Testis (tissue), 2 donors: ENCODE measurements around the gene CPT1C.

Experiments
- POLR2A ChIP-seq: fragments of 450-650 bp; IDR thresholded peaks from one replicate; pipeline ENCODE4 v1.6.1; 2017; ENCODE audit warnings: antibody characterized with exemption, mild to moderate bottlenecking, moderate library complexity
- TF ChIP-seq, protein P1 (sequence below), 3 experiments: fragments of 450-650 bp in 2 of 3; fragments of 200-600 bp in 1 of 3; sonication (generic) in 1 of 3; IDR thresholded peaks; one replicate each; pipeline ENCODE4 v1.5.1; 2016 to 2019; ENCODE audit warnings: antibody characterized with exemption in 3 of 3, mild to moderate bottlenecking in 2 of 3, moderate library complexity in 1 of 3

DNA sequence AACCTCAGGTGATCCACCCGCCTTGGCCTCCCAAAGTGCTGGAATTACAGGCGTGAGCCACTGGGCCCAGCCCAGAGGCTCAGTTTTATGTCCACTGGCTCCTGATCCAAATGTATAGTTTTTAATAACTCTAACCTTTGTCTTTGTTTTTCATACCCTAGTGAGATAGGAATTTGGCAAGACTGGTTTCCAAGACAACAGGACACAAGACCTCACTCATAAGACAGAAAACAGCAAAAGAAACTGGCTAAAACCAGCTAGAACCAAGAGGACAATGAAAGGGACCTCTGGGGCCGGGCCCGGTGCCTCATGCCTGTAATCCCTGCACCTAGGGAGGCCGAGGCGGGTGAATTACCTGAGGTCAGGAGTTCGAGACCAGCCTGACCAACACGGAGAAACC is 27.6 kb downstream of the CPT1C start:
- TF ChIP-seq, protein P1, sequence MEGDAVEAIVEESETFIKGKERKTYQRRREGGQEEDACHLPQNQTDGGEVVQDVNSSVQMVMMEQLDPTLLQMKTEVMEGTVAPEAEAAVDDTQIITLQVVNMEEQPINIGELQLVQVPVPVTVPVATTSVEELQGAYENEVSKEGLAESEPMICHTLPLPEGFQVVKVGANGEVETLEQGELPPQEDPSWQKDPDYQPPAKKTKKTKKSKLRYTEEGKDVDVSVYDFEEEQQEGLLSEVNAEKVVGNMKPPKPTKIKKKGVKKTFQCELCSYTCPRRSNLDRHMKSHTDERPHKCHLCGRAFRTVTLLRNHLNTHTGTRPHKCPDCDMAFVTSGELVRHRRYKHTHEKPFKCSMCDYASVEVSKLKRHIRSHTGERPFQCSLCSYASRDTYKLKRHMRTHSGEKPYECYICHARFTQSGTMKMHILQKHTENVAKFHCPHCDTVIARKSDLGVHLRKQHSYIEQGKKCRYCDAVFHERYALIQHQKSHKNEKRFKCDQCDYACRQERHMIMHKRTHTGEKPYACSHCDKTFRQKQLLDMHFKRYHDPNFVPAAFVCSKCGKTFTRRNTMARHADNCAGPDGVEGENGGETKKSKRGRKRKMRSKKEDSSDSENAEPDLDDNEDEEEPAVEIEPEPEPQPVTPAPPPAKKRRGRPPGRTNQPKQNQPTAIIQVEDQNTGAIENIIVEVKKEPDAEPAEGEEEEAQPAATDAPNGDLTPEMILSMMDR (IDR thresholded peaks at IDR 0.05), result no peak
- no peak for TF ChIP-seq POLR2A
